Measurements from ENCODE around the gene UROS. TPM values are rescaled to one million over a fixed set of nuclear protein-coding genes. Genes with fewer than 3 reads are reported as not detected.

UROS gene
- total RNA-seq: 36.1 TPM

GRCh38 chr10:125822878-125823662 is at the start of gene UROS, which contains the start of gene BCCIP:
Gene UROS, minus strand, starts transcription at chr10:125823258. Its CDS starts 6,759 bp downstream, at chr10:125816499.
Gene BCCIP, plus strand, starts transcription at chr10:125823546. Its CDS starts 12 bp downstream, at chr10:125823558.
- DNase-seq (ENCODE audit: low spot score): peak; percentile 93

DNA sequence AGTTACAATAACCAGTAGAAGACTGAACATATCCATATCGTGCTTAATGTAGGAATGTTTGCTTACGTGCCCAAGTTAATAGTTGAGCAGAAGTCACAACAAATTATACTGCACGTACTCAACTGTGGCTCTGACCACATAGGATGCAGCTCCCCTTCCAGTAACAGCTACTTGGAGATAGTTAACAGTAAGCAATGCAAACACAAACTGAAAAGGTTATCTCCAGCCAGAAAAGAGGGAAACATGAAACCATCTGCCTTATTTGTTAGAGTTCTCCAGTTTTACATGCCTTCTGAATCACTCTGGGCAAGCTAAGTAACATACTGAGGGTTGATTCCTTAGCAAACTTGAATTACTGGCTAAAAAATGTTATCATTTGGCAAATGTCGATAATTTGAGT is 48.3 kb upstream of the UROS start:
- DNase-seq (ENCODE audit: low spot score): no peak

DNA sequence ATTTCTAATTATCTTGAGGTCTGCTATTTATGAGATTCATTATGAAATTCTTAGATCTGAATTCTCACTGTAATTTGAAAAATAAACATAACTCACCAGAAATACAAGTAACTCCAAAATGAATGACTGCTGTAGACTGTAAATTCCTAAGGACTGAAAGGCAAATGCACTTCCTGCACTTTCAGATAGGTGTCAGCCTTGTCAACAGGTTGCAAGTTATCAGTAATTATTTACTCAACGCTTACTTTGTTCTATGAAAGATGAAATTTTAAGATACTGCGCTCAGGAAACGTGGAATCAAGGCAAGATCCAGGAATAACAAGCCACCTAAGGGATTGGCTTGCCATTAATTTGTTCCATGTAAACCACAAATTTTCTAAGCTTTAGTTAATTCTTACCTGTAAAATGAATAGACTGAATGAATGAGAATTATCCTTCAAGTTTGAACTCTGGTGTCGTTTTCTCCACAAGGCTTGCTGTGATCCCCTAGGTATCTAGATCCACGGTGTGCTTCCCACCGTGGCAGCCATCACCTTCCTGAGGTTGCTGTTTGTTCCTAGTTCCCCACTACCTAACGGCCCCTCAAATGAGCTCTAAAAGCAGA is 45.4 kb upstream of the UROS start:
- no peak for DNase-seq (ENCODE audit: low spot score)

DNA sequence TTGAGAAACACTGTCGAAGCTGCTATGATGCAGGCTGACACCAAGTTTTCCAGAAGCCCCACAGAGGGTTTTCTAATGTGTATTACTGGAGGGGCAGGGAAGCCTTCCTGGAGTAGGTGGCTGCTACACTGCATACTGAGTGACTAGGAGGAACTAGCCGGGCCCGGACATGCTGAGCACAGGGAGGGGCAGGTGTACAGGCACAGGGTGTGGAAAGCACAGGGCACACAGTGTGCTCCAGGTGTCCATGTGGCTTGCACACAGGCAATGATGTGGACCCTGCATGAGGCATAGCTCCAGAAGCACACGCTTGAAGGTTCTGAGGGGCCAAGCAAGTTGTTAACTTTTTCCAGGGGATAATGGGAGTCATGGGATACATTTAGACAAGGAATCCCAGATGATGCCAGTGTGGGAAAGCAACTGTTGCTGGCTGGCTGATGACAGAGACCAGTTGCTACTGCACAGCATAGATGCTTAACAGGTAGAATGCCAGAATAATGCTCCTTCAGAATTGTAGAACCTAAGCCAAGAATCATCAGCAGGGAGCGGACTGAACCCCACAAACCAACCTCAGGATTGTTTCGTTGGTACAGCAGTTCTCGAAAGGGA is 43.5 kb upstream of the UROS start:
- no peak for DNase-seq (ENCODE audit: low spot score)

DNA sequence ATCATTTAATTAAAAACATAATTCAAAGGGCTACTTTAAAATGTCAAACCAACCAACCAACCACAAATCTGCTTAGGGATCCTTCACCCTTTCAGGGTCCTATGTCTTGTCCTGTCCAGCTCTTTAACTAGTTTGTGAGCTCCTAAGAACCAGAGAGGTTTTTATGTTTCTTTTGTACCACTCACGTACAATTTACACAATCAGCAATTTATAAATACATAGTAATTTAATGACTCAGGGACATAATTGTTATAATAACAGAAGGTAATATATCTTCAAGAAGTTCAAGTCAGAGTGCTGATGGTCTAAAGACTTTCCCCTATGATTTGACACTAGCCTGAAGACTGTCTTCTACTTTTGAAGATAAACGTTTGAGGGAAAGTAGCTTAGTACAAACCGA is 42.1 kb upstream of the UROS start:
- no peak for DNase-seq (ENCODE audit: low spot score)

- DNase-seq (ENCODE audit: low spot score): no peak
Observed at GRCh38 chr10:125859128-125859817, 36.2 kb upstream of the UROS start.

GRCh38 chr10:125857185-125857760 is 34.2 kb upstream of the UROS start:
- no peak for DNase-seq (ENCODE audit: low spot score)

DNA sequence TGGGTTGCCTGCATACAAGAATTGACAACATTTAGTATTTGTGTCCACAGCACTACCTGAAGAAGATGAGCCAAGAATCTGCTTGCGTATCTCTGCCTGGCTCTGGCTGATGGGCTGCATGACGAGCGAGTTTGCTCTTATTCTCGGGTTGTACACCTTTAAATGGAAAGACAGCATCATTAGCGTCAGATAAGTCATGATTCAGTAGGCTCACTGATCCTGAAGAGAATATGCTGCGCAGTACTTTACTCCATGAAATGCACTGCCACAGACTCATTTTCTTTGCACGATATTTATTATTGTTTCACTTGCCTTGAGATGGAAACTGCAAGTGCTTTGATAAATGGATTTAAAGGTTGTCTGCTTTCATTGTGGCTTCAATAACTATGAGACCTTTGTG is 29.4 kb upstream of the UROS start:
- DNase-seq (ENCODE audit: low spot score): no peak

GRCh38 chr10:125850766-125851731 is 28.0 kb upstream of the UROS start:
- DNase-seq (ENCODE audit: low spot score): no peak

DNA sequence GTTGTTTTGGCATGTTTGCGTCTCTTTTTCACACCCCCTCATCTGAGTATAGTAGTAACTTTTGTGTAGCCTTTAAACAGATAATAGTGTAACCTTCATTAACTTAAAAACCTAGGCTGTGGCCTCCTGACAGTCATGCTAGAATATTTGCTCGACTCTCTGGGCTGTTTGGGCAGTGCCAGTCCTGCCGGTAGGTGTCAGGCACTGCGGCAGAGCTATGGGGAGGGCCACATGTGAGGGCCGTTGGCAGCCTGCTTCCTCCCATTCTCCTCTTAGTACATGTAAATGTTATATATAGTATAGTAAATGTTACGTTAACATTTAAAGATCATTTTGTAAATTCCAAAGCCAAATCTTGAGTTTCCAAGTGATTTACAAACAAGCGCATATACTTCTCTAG is 26.4 kb upstream of the UROS start:
- no peak for DNase-seq (ENCODE audit: low spot score)

- DNase-seq (ENCODE audit: low spot score): no peak
Observed at GRCh38 chr10:125848857-125849256, 25.8 kb upstream of the UROS start.

DNA sequence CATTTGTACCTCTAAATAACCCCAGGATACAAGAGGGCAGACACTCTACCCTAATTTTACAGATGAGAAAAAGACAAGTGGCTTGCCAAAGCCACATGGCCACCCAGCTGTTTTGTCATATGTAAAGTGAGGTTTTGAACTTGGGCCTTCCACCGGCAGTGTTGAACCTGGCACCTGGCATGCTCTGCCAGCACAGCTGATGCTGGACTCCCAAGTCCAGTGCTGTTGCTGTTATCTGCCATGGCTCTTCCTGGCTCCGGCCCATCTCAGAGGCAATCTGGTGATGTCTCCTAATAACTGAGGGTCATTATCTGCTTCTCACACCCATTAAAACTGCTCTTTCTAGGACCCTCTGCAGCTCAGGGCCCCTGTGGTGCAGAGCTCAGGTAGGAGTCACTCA is 25.3 kb upstream of the UROS start:
- no peak for DNase-seq (ENCODE audit: low spot score)

DNA sequence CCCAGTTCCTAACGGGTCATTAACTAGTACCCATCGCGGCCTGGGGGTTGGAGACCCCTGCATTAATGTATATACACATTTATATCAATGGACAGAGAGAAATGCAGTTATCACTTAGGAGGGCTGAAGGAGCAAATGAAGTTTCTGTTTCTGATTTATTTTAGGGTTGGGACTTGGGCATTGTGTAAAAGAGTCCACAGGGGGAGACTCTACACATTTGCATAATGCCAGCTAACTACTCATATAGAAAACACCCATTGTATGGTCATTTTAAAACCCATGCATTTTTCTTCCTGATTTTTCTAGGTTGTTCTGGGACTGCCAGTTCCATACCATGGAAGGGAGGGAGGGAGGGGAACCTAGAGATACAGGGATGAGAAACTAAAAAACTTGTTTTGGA is 23.8 kb upstream of the UROS start:
- no peak for DNase-seq (ENCODE audit: low spot score)

- no peak for DNase-seq (ENCODE audit: low spot score)
Observed at GRCh38 chr10:125845617-125846016, 22.6 kb upstream of the UROS start.

DNA sequence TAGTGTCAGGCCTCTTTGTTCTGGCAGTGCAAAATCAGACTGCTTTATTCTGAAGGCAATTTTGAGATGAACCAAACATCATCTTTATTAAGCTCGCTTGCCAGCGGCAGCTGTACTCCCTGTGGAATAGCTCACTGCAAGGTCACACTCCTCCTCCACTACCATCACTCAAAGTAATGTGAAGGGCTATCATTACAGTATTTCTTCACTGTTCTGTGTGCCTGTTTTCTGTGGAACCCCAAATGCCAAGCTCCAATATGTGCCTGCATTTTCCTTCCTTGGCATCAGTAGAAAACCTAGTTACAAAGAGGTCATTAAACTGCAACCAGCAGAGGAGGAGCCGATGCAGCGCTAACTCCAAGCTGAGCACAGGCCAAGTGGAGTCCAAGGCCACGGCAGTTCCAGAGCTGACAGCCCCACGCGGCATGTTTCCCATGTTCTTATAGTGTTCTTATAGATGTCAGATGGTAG is 21.7 kb upstream of the UROS start:
- DNase-seq (ENCODE audit: low spot score): no peak

DNA sequence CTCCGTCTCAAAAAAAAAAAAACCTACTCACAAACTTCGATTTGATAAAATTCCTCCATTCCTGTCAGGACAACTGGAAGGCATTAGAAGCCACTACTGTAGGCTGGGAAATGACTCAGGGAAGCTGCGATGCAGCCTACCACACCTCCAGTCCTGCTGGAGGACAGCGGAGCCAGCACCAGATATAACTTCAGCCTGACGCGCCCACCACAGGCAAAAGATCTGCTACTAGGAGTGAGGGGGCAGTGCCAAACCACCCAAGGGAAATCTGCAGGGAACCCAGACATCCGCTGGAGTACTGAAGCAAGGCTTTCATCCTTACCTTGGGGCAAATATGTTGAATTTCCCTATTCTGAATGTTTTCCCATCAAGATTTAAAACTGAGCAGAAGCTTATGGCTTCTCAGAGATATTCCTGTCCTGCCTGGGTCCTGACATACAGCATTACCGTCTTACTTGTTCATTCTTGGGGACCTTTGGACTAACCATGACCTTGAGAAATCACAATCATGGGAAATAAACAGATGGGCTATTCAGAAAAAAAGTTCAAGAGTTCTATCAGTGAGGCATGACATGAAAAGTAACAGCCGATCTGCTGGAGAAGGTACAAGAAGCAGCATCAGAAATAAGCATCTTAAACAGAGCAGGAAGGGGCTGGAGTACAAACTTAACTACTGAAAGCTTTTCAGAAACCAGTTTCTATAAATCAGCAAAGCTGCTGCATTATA is 20.7 kb upstream of the UROS start:
- DNase-seq (ENCODE audit: low spot score): no peak

DNA sequence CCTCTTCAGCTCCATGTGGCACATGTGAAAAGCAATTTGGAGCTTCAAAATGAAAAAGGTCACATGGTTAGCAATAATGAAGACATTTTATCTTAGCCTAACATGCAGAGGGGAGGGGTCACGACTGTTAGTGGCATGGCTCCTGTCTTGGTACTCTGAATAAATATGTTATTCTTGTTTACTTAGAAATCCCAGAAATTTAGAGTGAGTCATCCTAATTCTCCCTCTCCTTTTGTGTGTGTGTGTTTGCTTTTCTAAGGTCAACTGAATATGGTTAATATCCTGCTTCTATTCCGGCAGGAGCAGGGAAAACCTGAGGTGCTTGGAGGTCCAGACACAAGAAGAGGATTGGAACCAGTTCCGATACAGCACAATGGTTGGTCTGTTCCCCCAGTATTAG is 17.9 kb upstream of the UROS start:
- DNase-seq (ENCODE audit: low spot score): no peak

- no peak for DNase-seq (ENCODE audit: low spot score)
Observed at GRCh38 chr10:125840406-125840805, 17.3 kb upstream of the UROS start.

- no peak for DNase-seq (ENCODE audit: low spot score)
Observed at GRCh38 chr10:125838802-125839575, 15.9 kb upstream of the UROS start.
